NCI-H2081 (cell line): ENCODE data around the gene PARG.
"Not testable (repeated sequence)": the region's sequence is repeated elsewhere in the genome, so short reads cannot be mapped to it uniquely, and the experiment has no call there.

ENCODE experiments used
- DNase-seq, 2 experiments: peaks; one replicate each; lab custom pipeline; 2025; lab: John Stamatoyannopoulos, UW

Gene PARG

GRCh38 chr10:49900406-49900805, 41.4 kb downstream of the PARG start:
- DNase-seq, result not testable (repeated sequence)

GRCh38 chr10:49899999-49900398, 41.8 kb downstream of the PARG start:
- DNase-seq, result not testable (repeated sequence)

GRCh38 chr10:49890025-49890424, 51.8 kb downstream of the PARG start:
- not testable (repeated sequence) for DNase-seq

- not testable (repeated sequence) for DNase-seq
These were observed 57.0 kb downstream of the PARG start for GRCh38 chr10:49884739-49885331.

GRCh38 chr10:49883852-49884251, 58.0 kb downstream of the PARG start:
- not testable (repeated sequence) for DNase-seq

GRCh38 chr10:49882327-49882726, 59.5 kb downstream of the PARG start:
- not testable (repeated sequence) for DNase-seq

GRCh38 chr10:49872740-49873139, 69.1 kb downstream of the PARG start:
- not testable (repeated sequence) for DNase-seq

- DNase-seq, result not testable (repeated sequence)
These were observed 70.4 kb downstream of the PARG start for GRCh38 chr10:49871462-49871861.

- not testable (repeated sequence) for DNase-seq
These were observed 81.9 kb downstream of the PARG start for GRCh38 chr10:49859933-49860332.

- not testable (repeated sequence) for DNase-seq
These were observed 83.0 kb downstream of the PARG start for GRCh38 chr10:49858697-49859382.

- DNase-seq, result not testable (repeated sequence)
These were observed 92.3 kb downstream of the PARG start for GRCh38 chr10:49849520-49849919.

- DNase-seq, result no peak
These were observed 96.8 kb downstream of the PARG start for GRCh38 chr10:49844775-49845595.

- DNase-seq, result not testable (repeated sequence)
These were observed 99.5 kb downstream of the PARG start for GRCh38 chr10:49842333-49842628.

- no peak for DNase-seq
These were observed 100.1 kb downstream of the PARG start for GRCh38 chr10:49841615-49842332.

GRCh38 chr10:49837685-49838084, 104.1 kb downstream of the PARG start:
- no peak for DNase-seq

- no peak for DNase-seq
These were observed 104.8 kb downstream of the PARG start for GRCh38 chr10:49837051-49837478.

GRCh38 chr10:49834976-49835375, 106.9 kb downstream of the PARG start:
- DNase-seq, result no peak

GRCh38 chr10:49834201-49834600, 107.6 kb downstream of the PARG start:
- no peak for DNase-seq

- no peak for DNase-seq
These were observed 108.7 kb downstream of the PARG start for GRCh38 chr10:49833168-49833567.

- no peak for DNase-seq
These were observed 110.3 kb downstream of the PARG start for GRCh38 chr10:49831352-49832035.

GRCh38 chr10:49830846-49831245, 111.0 kb downstream of the PARG start:
- DNase-seq, result no peak

GRCh38 chr10:49830016-49830415, 111.8 kb downstream of the PARG start:
- no peak for DNase-seq
